CD8-positive, alpha-beta memory T cell (primary cell): ENCODE results near the gene TOPBP1. TPM values are rescaled to one million over a fixed set of nuclear protein-coding genes. Genes with fewer than 3 reads are reported as not detected.

Experiments used
- CTCF ChIA-PET: fragments of 350-600 bp; sonication (Branson Sonifier 250); formaldehyde crosslinking; loops from one replicate; lab custom pipeline; 2021; ENCODE audit warnings: antibody characterized with exemption; lab: Charles Lee
- POLR2A ChIA-PET: fragments of 350-600 bp; sonication (Branson Sonifier 250); formaldehyde crosslinking; loops from one replicate; lab custom pipeline; 2021; ENCODE audit warnings: antibody characterized with exemption; lab: Charles Lee
- DNase-seq, 5 donors: peaks; one replicate each; pipeline versions ENCODE4 v3.0.0 to v3.0.0-alpha.2; 2020 to 2022; ENCODE audit warnings: mixed read lengths in 1 of 5
- H3K27ac ChIP-seq: one replicate; pipeline ENCODE4 v1.7.0; 2013; ENCODE audit warnings: low read depth, mild to moderate bottlenecking, low read length, moderate library complexity
- H3K27me3 ChIP-seq: 2 replicates; pipeline ENCODE4 v1.7.0; 2013; ENCODE audit warnings: low read length, mild to moderate bottlenecking; ENCODE audit not compliant: insufficient read depth, poor library complexity, severe bottlenecking
- H3K36me3 ChIP-seq: 2 replicates; pipeline ENCODE4 v1.7.0; 2013; ENCODE audit warnings: mild to moderate bottlenecking, low read length, moderate library complexity; ENCODE audit not compliant: insufficient read depth
- H3K4me1 ChIP-seq: 2 replicates; pipeline ENCODE4 v1.7.0; 2013; ENCODE audit warnings: mild to moderate bottlenecking, low read length, moderate library complexity; ENCODE audit not compliant: insufficient read depth
- H3K4me3 ChIP-seq: 2 replicates; pipeline ENCODE4 v1.7.0; 2013; ENCODE audit warnings: mild to moderate bottlenecking, low read length
- H3K9me3 ChIP-seq: 2 replicates; pipeline ENCODE4 v1.7.0; 2013; ENCODE audit warnings: mild to moderate bottlenecking, low read length
- H3K27ac Mint-ChIP-seq, 8 donors: one replicate each; pipeline ENCODE4 v1.8.0; 2020 to 2021; ENCODE audit warnings: mixed read lengths in 8 of 8, mild to moderate bottlenecking in 6 of 8, inconsistent platforms in 3 of 8, moderate library complexity in 3 of 8
- H3K27me3 Mint-ChIP-seq, 2 donors: one replicate each; pipeline ENCODE4 v1.8.0; 2020 to 2021; ENCODE audit warnings: mixed read lengths in 2 of 2, mild to moderate bottlenecking in 1 of 2, moderate library complexity in 1 of 2
- H3K36me3 Mint-ChIP-seq, 3 donors: one replicate each; pipeline ENCODE4 v1.8.0; 2020 to 2021; ENCODE audit warnings: mixed read lengths in 3 of 3, inconsistent platforms in 1 of 3, mild to moderate bottlenecking in 1 of 3
- H3K4me1 Mint-ChIP-seq, 3 donors: one replicate each; pipeline ENCODE4 v1.8.0; 2020 to 2021; ENCODE audit warnings: mixed read lengths in 3 of 3, inconsistent platforms in 1 of 3, mild to moderate bottlenecking in 1 of 3
- H3K4me3 Mint-ChIP-seq, 7 donors: one replicate each; pipeline ENCODE4 v1.8.0; 2020 to 2021; ENCODE audit warnings: mixed read lengths in 7 of 7, mild to moderate bottlenecking in 6 of 7, moderate library complexity in 4 of 7, inconsistent platforms in 2 of 7
- H3K9me3 Mint-ChIP-seq, 5 donors: one replicate each; pipeline ENCODE4 v1.8.0; 2020 to 2022; ENCODE audit warnings: mixed read lengths in 5 of 5, mild to moderate bottlenecking in 3 of 5, moderate library complexity in 2 of 5, inconsistent platforms in 1 of 5
- polyA plus RNA-seq: library from polyadenylated mRNA; unstranded; fragments of 300-500 nt; fragmentation: Illumina TruSeq; gene quantifications from one replicate; pipeline ENCODE4 v1.2.3, GENCODE V29; 2021
- total RNA-seq, 2 experiments: library from RNA; stranded (reverse); gene quantifications; one replicate each; pipeline ENCODE4 v1.2.3, GENCODE V29; 2021

Gene TOPBP1
- total and polyA plus RNA-seq, 3 experiments from 2014 or later, result 11.3 to 72.6 (median 72.0) TPM

DNA sequence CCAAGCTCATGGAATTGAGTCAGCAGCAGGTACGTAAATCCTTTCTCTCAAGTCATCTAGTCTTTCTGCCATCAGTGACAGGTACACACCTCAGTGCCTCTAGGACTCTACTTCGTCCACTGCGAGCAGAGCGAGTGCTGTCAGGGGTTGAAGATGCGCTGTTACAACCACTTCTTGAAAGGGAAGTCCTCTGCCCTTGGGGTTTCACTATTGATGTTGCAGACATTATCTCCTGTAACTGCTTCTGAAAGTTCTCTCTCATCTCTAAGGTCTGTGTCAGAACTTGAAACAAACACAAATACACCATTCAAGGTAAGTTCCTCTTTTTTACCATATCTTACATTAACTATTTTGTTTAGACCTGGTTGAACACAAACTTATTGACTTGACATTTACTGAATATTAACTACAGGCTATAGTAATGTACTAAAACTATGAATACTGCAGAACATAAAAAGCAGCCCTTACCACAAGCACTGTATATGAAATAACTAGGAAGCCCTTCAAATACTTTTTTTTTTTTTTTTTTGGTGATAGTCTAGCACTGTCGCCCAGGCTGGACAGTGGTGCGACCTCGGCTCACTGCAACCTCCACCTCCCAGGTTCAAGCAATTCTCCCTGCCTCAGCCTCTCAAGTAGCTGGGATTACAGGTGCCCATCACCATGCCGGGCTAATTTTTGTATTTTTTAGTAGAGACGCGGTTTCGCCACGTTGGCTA lies 41.5 kb downstream of the TOPBP1 start:
- H3K4me1 ChIP-seq, result no peaks in the 10 kb centered on the region
- no peak for DNase-seq
- Mint-ChIP-seq H3K36me3 (peaks cover 16 to 83% (median 30%) of the 10 kb centered on the region in 3 donors), H3K9me3 (no peaks in the 10 kb centered on the region), H3K4me1 (no peaks in the 10 kb centered on the region), H3K27ac (peak overlapping the region in 3 of 8 donors; percentile 37 to 77 (median 70)), H3K27me3 (no peaks in the 10 kb centered on the region), H3K4me3 (no peak overlapping the region)
- H3K27me3 ChIP-seq, result no peaks in the 10 kb centered on the region
- POLR2A ChIA-PET, result no interaction called here
- H3K27ac ChIP-seq, result no peak overlapping the region
- no peak overlapping the region for H3K4me3 ChIP-seq
- no peaks in the 10 kb centered on the region for H3K9me3 ChIP-seq
- peaks cover 24% of the 10 kb centered on the region for H3K36me3 ChIP-seq
- CTCF ChIA-PET, result no interaction called here

DNA sequence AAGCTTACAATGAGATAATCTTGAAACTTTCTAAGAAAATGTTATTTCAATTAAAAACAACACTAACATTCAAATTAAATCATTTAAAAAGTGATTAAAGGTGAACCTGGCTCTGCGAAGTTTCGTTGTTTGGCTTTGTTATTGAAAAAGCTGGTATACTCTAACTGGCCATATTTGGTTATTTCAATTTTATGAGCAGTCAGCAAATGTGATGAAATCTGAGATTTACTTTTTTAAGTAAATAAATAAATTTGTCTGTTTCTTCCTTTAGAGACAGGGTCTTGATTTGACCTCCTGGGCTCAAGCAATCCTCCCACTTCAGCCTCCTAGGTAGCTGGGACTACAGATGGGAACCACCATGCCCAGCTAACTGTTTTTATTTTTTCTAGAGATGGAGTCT lies 50.2 kb downstream of the TOPBP1 start:
- no peaks in the 10 kb centered on the region for H3K4me1 ChIP-seq
- Mint-ChIP-seq H3K27me3 (no peaks in the 10 kb centered on the region), H3K9me3 (no peaks in the 10 kb centered on the region), H3K4me1 (no peaks in the 10 kb centered on the region), H3K4me3 (no peak overlapping the region), H3K27ac (no peak overlapping the region), H3K36me3 (peaks cover 7 to 72% (median 11%) of the 10 kb centered on the region in 3 donors)
- POLR2A ChIA-PET, result no interaction called here
- no peak overlapping the region for H3K4me3 ChIP-seq
- CTCF ChIA-PET, result no interaction called here
- no peak overlapping the region for H3K27ac ChIP-seq
- no peaks in the 10 kb centered on the region for H3K27me3 ChIP-seq
- H3K36me3 ChIP-seq, result peaks cover 19% of the 10 kb centered on the region
- DNase-seq, result no peak
- no peaks in the 10 kb centered on the region for H3K9me3 ChIP-seq

DNA sequence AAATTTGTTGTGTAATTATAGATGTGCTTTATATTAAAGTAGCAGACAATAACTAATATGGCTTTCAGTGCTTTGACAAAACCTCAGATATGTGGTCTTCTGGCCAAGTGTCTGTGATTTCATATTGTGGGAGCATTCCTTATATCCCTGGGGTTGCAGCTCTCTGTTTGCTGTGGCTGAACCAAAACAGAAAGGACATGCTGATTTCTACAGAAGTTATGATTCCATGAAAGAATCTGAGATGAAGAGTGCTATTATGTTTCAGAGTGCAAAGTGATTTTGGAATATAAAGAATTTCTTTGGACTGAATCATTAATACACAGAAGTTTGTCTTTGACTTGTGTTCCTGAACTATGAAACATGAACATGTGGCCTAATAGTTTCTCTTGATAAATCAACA lies 51.7 kb downstream of the TOPBP1 start:
- Mint-ChIP-seq H3K4me3 (no peak overlapping the region), H3K36me3 (peaks cover 6 to 74% (median 8%) of the 10 kb centered on the region in 3 donors)
- POLR2A ChIA-PET, result no interaction called here

DNA sequence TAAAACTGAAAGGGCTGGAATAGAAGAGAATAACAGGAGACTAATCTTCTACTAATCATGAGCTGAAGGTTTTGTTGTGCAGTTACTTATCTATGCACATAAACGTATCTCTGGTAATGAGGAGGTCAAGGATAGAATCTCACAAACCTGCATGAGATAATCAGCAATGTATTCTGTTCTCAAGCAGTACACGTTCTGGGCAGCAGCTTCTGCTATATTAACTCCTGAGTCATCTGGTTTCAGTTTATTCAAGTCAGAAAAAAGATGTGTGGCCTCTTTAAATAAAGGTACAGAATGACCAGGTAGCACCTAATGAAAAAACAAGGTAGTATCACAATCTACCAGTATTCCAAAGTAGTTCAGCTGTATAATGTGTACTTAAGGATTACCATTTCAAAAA lies 53.4 kb downstream of the TOPBP1 start:
- DNase-seq, result no peak
- Mint-ChIP-seq H3K27me3 (no peaks in the 10 kb centered on the region), H3K9me3 (no peaks in the 10 kb centered on the region), H3K36me3 (peaks cover 6 to 73% (median 10%) of the 10 kb centered on the region in 3 donors), H3K4me3 (no peak overlapping the region), H3K27ac (no peak overlapping the region), H3K4me1 (peaks cover 0 to 2% (median 0%) of the 10 kb centered on the region in 3 donors)
- peaks cover 15% of the 10 kb centered on the region for H3K36me3 ChIP-seq
- no peaks in the 10 kb centered on the region for H3K4me1 ChIP-seq
- no peaks in the 10 kb centered on the region for H3K9me3 ChIP-seq
- CTCF ChIA-PET, result no interaction called here
- no peak overlapping the region for H3K27ac ChIP-seq
- POLR2A ChIA-PET, result no interaction called here
- H3K27me3 ChIP-seq, result no peaks in the 10 kb centered on the region
- no peak overlapping the region for H3K4me3 ChIP-seq

More for the DNA sequence above, 51.7 kb downstream of the TOPBP1 start:
- Mint-ChIP-seq H3K4me1 (no peaks in the 10 kb centered on the region), H3K27ac (no peak overlapping the region), H3K27me3 (no peaks in the 10 kb centered on the region), H3K9me3 (no peaks in the 10 kb centered on the region)
- no peak for DNase-seq
- Histone ChIP-seq H3K9me3 (no peaks in the 10 kb centered on the region), H3K27ac (no peak overlapping the region), H3K4me1 (no peaks in the 10 kb centered on the region), H3K36me3 (peaks cover 15% of the 10 kb centered on the region), H3K27me3 (no peaks in the 10 kb centered on the region), H3K4me3 (no peak overlapping the region)
- CTCF ChIA-PET, result no interaction called here

DNA sequence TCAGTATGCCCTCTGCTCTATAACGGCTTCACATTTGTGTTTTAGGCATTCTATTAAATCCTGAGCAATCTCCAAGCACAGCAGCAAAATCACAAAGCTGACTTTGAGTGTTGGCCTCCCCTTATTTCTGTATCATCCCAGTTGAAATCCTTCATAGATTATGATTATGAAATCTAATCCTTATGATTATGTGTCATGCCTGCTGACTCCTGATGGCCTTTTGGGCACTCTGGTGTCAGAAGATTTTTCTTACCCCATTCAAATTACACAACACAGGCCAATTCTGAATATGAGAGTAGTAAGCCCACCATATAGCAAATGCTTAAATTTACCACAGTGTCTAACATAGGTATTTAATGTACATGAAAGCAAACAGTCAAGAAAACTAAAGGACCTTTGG lies 53.9 kb downstream of the TOPBP1 start:
- Histone ChIP-seq H3K4me3 (no peak overlapping the region), H3K36me3 (peaks cover 15% of the 10 kb centered on the region), H3K9me3 (no peaks in the 10 kb centered on the region), H3K4me1 (no peaks in the 10 kb centered on the region), H3K27ac (no peak overlapping the region), H3K27me3 (no peaks in the 10 kb centered on the region)
- H3K4me3 Mint-ChIP-seq, result no peak overlapping the region
- no peaks in the 10 kb centered on the region for H3K27me3 Mint-ChIP-seq
- H3K36me3 Mint-ChIP-seq, result peaks cover 6 to 69% (median 13%) of the 10 kb centered on the region in 3 donors
- no peak overlapping the region for H3K27ac Mint-ChIP-seq
- CTCF ChIA-PET, result no interaction called here
- no peaks in the 10 kb centered on the region for H3K9me3 Mint-ChIP-seq
- H3K4me1 Mint-ChIP-seq, result peaks cover 0 to 6% (median 2%) of the 10 kb centered on the region in 3 donors
- POLR2A ChIA-PET, result no interaction called here
- no peak for DNase-seq

DNA sequence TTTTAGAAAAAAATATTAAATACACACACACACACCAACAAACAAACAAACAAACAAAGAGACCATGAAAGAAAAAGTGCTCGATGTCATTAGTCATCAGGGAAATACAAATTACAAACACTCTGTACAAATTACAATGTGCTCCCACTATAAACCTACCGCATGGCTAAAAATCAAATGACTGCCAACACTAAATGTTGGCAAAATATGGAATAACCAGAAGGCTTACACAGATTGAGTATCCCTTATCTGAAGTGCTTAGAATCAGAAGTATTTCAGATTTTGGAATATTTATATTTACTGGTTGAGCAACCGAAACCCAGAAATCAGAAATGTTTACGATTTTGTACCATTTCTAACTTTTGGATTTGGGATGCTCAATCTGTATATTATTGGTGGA lies 54.8 kb downstream of the TOPBP1 start:
- POLR2A ChIA-PET, result no interaction called here
- Mint-ChIP-seq H3K4me3 (no peak overlapping the region), H3K27ac (peak overlapping the region in 1 of 8 donors; percentile 74), H3K9me3 (no peaks in the 10 kb centered on the region), H3K27me3 (no peaks in the 10 kb centered on the region), H3K4me1 (peaks cover 0 to 6% (median 2%) of the 10 kb centered on the region in 3 donors), H3K36me3 (peaks cover 6 to 70% (median 13%) of the 10 kb centered on the region in 3 donors)
- Histone ChIP-seq H3K4me3 (no peak overlapping the region), H3K9me3 (no peaks in the 10 kb centered on the region), H3K27ac (no peak overlapping the region), H3K4me1 (no peaks in the 10 kb centered on the region), H3K36me3 (peaks cover 15% of the 10 kb centered on the region), H3K27me3 (no peaks in the 10 kb centered on the region)
- CTCF ChIA-PET, result interaction anchor here (0.7 kb wide), 1 partner anchor 28 kb away, joined by 3 read pairs; no protein-coding TSS in a partner anchor
- no peak for DNase-seq

DNA sequence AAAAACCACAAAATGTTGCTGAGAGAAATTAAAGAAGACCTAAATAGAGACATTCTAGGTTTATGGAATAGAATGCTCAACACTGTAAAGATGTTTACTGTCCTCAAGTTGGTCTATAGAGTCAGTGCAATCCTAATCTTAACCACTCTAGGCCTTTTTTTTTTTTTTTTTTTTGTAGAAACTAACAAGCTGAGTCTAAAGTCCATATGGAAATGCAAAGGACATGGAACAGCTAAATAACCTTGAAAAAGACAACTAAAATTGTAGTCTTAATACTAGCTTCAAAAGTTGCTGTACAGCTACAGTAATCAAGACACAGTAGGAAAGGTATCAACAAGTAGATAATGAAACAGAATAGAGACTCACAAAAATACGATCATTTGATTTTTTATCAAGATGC lies 55.4 kb downstream of the TOPBP1 start:
- Histone ChIP-seq H3K27me3 (no peaks in the 10 kb centered on the region), H3K36me3 (peaks cover 15% of the 10 kb centered on the region), H3K9me3 (no peaks in the 10 kb centered on the region), H3K27ac (no peak overlapping the region), H3K4me3 (no peak overlapping the region), H3K4me1 (no peaks in the 10 kb centered on the region)
- H3K9me3 Mint-ChIP-seq, result no peaks in the 10 kb centered on the region
- H3K27ac Mint-ChIP-seq, result no peak overlapping the region
- DNase-seq, result no peak
- H3K27me3 Mint-ChIP-seq, result no peaks in the 10 kb centered on the region
- no peak overlapping the region for H3K4me3 Mint-ChIP-seq
- POLR2A ChIA-PET, result no interaction called here
- peaks cover 6 to 74% (median 15%) of the 10 kb centered on the region in 3 donors for H3K36me3 Mint-ChIP-seq
- CTCF ChIA-PET, result interaction anchor here (0.7 kb wide), 1 partner anchor 28 kb away, joined by 3 read pairs; no protein-coding TSS in a partner anchor
- H3K4me1 Mint-ChIP-seq, result peaks cover 0 to 6% (median 2%) of the 10 kb centered on the region in 3 donors

DNA sequence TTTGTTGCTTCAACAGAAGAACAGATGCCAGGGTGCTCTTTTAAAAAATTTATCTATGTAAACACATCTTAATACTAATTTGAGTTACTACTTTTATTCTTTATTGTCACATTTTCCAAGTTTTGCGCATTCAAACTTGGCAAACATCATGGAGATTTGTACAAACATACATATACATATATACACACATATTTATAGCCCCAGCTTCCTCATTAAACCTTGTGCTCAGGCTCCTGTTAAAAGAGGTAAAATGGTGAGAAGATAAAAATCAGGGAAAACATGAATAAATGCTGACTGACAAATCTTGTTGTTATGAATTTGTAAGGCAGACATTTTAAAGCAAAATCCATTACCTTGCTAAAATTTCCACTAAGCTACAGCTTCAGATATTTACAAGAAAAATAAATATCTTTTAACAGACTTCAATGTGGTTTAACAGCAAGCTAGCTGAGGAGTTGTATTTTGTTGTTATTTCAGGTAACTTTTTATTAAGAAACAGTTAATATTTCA lies 61.1 kb downstream of the TOPBP1 start:
- no peak overlapping the region for H3K27ac Mint-ChIP-seq
- H3K36me3 Mint-ChIP-seq, result peaks cover 0 to 44% (median 8%) of the 10 kb centered on the region in 3 donors
- Histone ChIP-seq H3K36me3 (no peaks in the 10 kb centered on the region), H3K4me3 (no peak overlapping the region), H3K27ac (no peak overlapping the region), H3K9me3 (no peaks in the 10 kb centered on the region), H3K4me1 (no peaks in the 10 kb centered on the region), H3K27me3 (no peaks in the 10 kb centered on the region)
- DNase-seq, result no peak
- no peaks in the 10 kb centered on the region for H3K27me3 Mint-ChIP-seq
- ChIA-PET CTCF (no interaction called here), POLR2A (interaction anchor here (0.6 to 1.0 kb wide), 2 partner anchors 27 to 92 kb away, joined by 4 read pairs; partner anchors contain the start of gene CDV3)
- H3K4me1 Mint-ChIP-seq, result peaks cover 0 to 6% (median 2%) of the 10 kb centered on the region in 3 donors
- no peaks in the 10 kb centered on the region for H3K9me3 Mint-ChIP-seq
- no peak overlapping the region for H3K4me3 Mint-ChIP-seq
